Activated naive CD8-positive, alpha-beta T cell treated with anti-CD3 and anti-CD28 coated beads, Interleukin-2, amount 10 ng/mL, durations not matched to agents 7 days and 5 days (primary cell): ENCODE results near the gene MPST. TPM values are rescaled to one million over a fixed set of nuclear protein-coding genes. Genes with fewer than 3 reads are reported as not detected.

Experiments used
- total RNA-seq, 2 experiments: library from RNA; stranded (reverse); gene quantifications; one replicate each; pipeline ENCODE4 v1.2.3, GENCODE V29; 2021

MPST gene
- total RNA-seq, 2 experiments from 2014 or later: 23.1 to 23.4 TPM

Other genes with a start within 250 kb of the MPST start
- gene IFT27, start 243.6 kb upstream of the MPST start, total RNA-seq: 10 to 100 TPM; 23.5 to 27.8 TPM
- not detected for gene PVALB, start 202.7 kb upstream of the MPST start, total RNA-seq
- gene NCF4, start 158.7 kb upstream of the MPST start, total RNA-seq: 10 to 100 TPM; 31.0 to 35.3 TPM
- 1 to 10 TPM; 1.1 to 1.3 TPM for gene CSF2RB, start 106.1 kb upstream of the MPST start, total RNA-seq
- gene TST, start 295 bp upstream of the MPST start, total RNA-seq: 1 to 10 TPM; 3.7 to 6.1 TPM
- gene KCTD17, start 32.0 kb downstream of the MPST start, total RNA-seq: 10 to 100 TPM; 28.1 to 34.7 TPM
- gene TMPRSS6, start 90.0 kb downstream of the MPST start, total RNA-seq: 1 to 10 TPM; 1.8 to 2.2 TPM
- 100 to 1,000 TPM; 223 to 232 TPM for gene IL2RB, start 130.2 kb downstream of the MPST start, total RNA-seq
- gene C1QTNF6, start 168.5 kb downstream of the MPST start, total RNA-seq: 10 to 100 TPM; 15.2 to 15.7 TPM
- 10 to 100 TPM; 10.1 to 11.3 TPM for gene SSTR3, start 192.7 kb downstream of the MPST start, total RNA-seq
- gene RAC2, start 224.5 kb downstream of the MPST start, total RNA-seq: 1,000 to 10,000 TPM in 1 of 2 experiments, 100 to 1,000 TPM in 1; 963 to 1,011 TPM